Ovary (tissue), 9 donors: Measurements from ENCODE around the gene TDRD9. TPM values are rescaled to one million over a fixed set of nuclear protein-coding genes. Genes with fewer than 3 reads are reported as not detected.

Experiments
- DNase-seq, 5 donors: peaks; one replicate each; pipeline ENCODE4 v3.0.0-alpha.2; 2019 to 2020
- H3K27ac ChIP-seq, 2 donors: fragments of 200-600 bp; one replicate each; pipeline versions ENCODE4 v1.5.1 to v1.8.0; 2019 to 2022
- H3K27me3 ChIP-seq: fragments of 200-600 bp; one replicate; pipeline ENCODE4 v1.8.0; 2022
- H3K36me3 ChIP-seq: fragments of 200-600 bp; sonication (generic); one replicate; pipeline ENCODE4 v1.5.1; 2019
- H3K4me1 ChIP-seq: one replicate; pipeline ENCODE4 v1.8.1; 2013; ENCODE audit warnings: mild to moderate bottlenecking, moderate library complexity; ENCODE audit not compliant: insufficient read depth
- H3K4me3 ChIP-seq: fragments of 200-600 bp; sonication (generic); one replicate; pipeline ENCODE4 v1.5.1; 2017
- H3K9me3 ChIP-seq, 2 donors: fragments of 200-600 bp in 1 of 2; sonication (generic) in 1 of 2; one replicate each; pipeline versions ENCODE4 v1.5.1 to v1.8.1; 2013 to 2019; ENCODE audit warnings: mild to moderate bottlenecking in 1 of 2, moderate library complexity in 1 of 2
- EP300 ChIP-seq: sonication (generic); formaldehyde crosslinking; IDR thresholded peaks from one replicate; pipeline ENCODE4 v1.6.1; 2017; ENCODE audit warnings: antibody characterized with exemption
- POLR2A ChIP-seq: fragments of 450-650 bp; IDR thresholded peaks from one replicate; pipeline ENCODE4 v1.6.1; 2017; ENCODE audit warnings: antibody characterized with exemption, mild to moderate bottlenecking, moderate library complexity
- WGBS, 3 donors: extraction: QIAGEN DNeasy Blood & Tissue Kit in 1 of 3; methylation state at CpG; one replicate each; pipeline versions ENCODE4 v1.1.5 to v1.1.7; 2013 to 2017; 5-methylcytosine and 5-hydroxymethylcytosine counted together
- intact Hi-C, 4 donors: fragments of 100-400 bp; cut with DNase I; formaldehyde crosslinking; loops; one replicate each; pipeline versions ENCODE4 v1.11.0 to v1.15.1; 2022 to 2023
- polyA plus RNA-seq, 2 donors: library from polyadenylated mRNA; stranded (reverse); fragments of 200-250 nt in 1 of 2; fragments of 350-450 nt in 1 of 2; fragmentation: Illumina TruSeq in 1 of 2; extraction: RNeasy Lipid Tissue Mini Kit (QIAGEN cat#74804) in 1 of 2; gene quantifications; one replicate each; pipeline ENCODE4 v1.2.3, GENCODE V29; 2013 to 2014
- total RNA-seq, 7 donors: library from RNA; depleted of rRNA in 2 of 7; stranded (reverse); fragments of >200 nt in 2 of 7; fragmentation: NEBNext Ultra II Directional in 3 of 7; extraction: Animal tissue kit (Norgen Biotek cat#: 25700) in 3 of 7; gene quantifications; one replicate each; pipeline versions ENCODE4 v1.1.0 to v1.2.4, GENCODE V29; 2016 to 2023
- TF ChIP-seq, protein P1 (sequence below), 3 donors: fragments of 450-650 bp in 2 of 3; fragments of 200-600 bp in 1 of 3; IDR thresholded peaks; one replicate each; pipeline versions ENCODE4 v1.5.1 to v1.8.0; 2016 to 2022; ENCODE audit warnings: antibody characterized with exemption in 3 of 3, mild to moderate bottlenecking in 1 of 3
- donor health status: DM: no; HTN: no; CAD: no; lungs with moderate emphysema.
- donor health status: DM: no; HTN: no; CAD: no.
- donor health status: Bipolar disorder and iron deficiency.
- donor health status: DM: yes; HTN: yes; CAD: no.
- donor health status: DM: no; HTN: no; CAD: no.
- donor health status: DM: yes; HTN: yes; CAD: no.

TDRD9 gene
- total and polyA plus RNA-seq, 9 donors: 0.23 to 5.1 (median 0.83) TPM

DNA sequence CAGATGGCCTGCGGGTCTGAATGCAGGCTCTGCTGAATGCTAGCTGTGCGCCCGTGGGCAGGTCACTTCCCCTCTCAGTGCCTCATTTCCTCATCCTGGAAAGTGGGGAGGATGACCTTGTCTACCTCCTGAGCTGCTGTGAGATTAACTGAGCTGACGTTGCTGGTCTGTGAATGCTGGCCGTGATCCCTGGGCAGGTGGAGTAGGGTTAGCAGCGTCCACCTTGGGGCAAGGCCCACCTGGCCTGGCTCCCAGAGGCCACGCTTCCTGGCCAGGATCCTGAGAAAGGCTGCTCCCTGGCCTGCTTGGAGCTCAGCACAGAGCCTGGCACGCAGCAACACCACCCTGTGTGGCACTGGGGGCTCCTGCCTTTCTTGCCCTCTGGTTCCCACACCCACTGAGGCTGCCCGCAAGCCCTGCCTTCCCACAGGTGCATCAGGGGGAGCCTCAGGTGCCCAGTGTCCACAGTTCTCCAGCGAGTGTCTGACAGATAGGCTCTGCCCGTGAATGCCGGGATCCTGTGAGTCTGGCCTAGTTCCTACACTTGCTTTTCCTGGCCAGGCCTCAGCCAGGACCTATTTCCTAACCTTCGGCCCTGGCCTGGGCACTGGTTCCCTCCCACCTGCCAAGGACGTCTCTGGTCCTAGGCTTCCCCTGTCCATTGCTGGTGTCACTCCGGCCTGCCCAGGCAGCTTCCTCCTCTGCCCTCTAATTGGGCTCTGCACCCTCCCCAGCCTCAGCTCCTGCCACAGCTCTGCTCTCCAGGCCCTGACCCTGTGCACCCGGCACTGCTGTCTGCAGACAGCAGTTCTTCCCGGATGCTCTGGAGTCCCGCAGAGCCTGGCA, 37.2 kb upstream of the TDRD9 start:
- no peak for DNase-seq
- Histone ChIP-seq H3K9me3 (no peaks in the 10 kb centered on the region), H3K27me3 (no peaks in the 10 kb centered on the region), H3K4me3 (no peak overlapping the region), H3K27ac (no peak overlapping the region), H3K4me1 (peaks cover 11% of the 10 kb centered on the region), H3K36me3 (no peaks in the 10 kb centered on the region)
- WGBS, 3 donors: 78 to 82% (median 78%) methylated on average over 18 of the region's 18 CpGs
- intact Hi-C loops: loop anchor here in 2 of 4 donors (10.0 kb wide), 1 partner anchor 86 kb away; no protein-coding TSS in a partner anchor
- TF ChIP-seq EP300 (no peak), POLR2A (no peak)
- TF ChIP-seq, protein P1, sequence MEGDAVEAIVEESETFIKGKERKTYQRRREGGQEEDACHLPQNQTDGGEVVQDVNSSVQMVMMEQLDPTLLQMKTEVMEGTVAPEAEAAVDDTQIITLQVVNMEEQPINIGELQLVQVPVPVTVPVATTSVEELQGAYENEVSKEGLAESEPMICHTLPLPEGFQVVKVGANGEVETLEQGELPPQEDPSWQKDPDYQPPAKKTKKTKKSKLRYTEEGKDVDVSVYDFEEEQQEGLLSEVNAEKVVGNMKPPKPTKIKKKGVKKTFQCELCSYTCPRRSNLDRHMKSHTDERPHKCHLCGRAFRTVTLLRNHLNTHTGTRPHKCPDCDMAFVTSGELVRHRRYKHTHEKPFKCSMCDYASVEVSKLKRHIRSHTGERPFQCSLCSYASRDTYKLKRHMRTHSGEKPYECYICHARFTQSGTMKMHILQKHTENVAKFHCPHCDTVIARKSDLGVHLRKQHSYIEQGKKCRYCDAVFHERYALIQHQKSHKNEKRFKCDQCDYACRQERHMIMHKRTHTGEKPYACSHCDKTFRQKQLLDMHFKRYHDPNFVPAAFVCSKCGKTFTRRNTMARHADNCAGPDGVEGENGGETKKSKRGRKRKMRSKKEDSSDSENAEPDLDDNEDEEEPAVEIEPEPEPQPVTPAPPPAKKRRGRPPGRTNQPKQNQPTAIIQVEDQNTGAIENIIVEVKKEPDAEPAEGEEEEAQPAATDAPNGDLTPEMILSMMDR (IDR thresholded peaks at IDR 0.05): no peak

DNA sequence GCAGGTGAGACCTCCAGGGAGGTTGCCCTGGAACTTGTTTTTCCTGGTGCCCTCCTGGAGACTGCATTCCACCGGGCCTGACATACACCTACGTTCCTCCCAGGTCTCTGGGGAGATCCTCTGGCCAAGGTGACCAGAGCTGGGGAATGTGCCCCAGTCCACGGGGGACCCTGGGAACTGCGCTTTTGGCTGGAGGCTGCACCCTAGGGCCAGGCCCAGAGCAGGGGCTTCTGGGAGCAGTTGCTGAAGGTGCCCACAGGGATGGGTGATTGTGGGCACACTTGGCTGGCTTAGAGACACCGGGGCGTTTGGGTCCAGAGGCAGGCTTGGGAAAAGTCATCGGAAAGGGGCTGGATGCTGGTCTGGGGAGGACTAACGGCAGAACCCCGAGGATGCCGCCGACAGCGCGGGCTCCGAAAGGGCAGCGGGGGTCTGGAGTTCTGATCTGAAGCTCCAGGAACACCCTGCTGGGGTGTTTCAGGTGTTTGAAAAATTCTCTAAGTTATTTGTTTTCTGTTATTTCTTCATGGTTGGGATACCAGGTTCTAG, 36.5 kb upstream of the TDRD9 start:
- DNase-seq: no peak
- TF ChIP-seq EP300: no peak
- no peak for TF ChIP-seq POLR2A
- TF ChIP-seq, protein P1 (IDR thresholded peaks at IDR 0.05): no peak
- 86 to 91% (median 90%) methylated on average over 15 of the region's 15 CpGs for WGBS, 3 donors
- intact Hi-C loops: loop anchor here in 2 of 4 donors (10.0 kb wide), 1 partner anchor 87 kb away; no protein-coding TSS in a partner anchor
- no peaks in the 10 kb centered on the region for H3K27me3 ChIP-seq
- H3K9me3 ChIP-seq: no peaks in the 10 kb centered on the region
- no peak overlapping the region for H3K4me3 ChIP-seq
- peaks cover 7% of the 10 kb centered on the region for H3K4me1 ChIP-seq
- no peaks in the 10 kb centered on the region for H3K36me3 ChIP-seq
- H3K27ac ChIP-seq: no peak overlapping the region

DNA sequence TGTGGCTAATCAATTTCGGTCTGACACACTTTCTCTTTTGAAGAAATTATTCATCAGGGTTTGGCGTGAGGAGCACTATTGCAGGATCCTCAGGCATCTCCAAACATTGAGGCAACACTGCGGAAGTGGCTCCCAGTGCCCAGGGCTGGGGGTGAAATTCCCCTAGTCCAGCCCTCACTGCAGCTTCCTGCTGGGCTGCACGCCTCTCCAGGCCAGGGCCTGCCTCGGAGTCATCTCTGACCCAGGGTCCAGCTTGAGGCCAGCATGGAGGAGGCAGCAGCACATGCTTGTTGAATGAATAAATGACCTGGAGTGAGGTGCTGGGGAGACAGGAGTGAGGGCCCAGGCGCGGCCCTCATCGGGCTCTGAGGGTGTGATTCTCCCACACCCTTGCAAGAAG, 36.0 kb upstream of the TDRD9 start:
- TF ChIP-seq, protein P1 (IDR thresholded peaks at IDR 0.05): no peak
- TF ChIP-seq POLR2A (no peak), EP300 (no peak)
- Histone ChIP-seq H3K9me3 (no peaks in the 10 kb centered on the region), H3K4me3 (no peak overlapping the region), H3K27me3 (no peaks in the 10 kb centered on the region), H3K36me3 (no peaks in the 10 kb centered on the region), H3K4me1 (peaks cover 7% of the 10 kb centered on the region), H3K27ac (no peak overlapping the region)
- no peak for DNase-seq
- 90 to 96% (median 93%) methylated on average over 8 of the region's 8 CpGs for WGBS, 3 donors
- intact Hi-C loops: loop anchor here in 2 of 4 donors (10.0 kb wide), 1 partner anchor 87 kb away; no protein-coding TSS in a partner anchor

DNA sequence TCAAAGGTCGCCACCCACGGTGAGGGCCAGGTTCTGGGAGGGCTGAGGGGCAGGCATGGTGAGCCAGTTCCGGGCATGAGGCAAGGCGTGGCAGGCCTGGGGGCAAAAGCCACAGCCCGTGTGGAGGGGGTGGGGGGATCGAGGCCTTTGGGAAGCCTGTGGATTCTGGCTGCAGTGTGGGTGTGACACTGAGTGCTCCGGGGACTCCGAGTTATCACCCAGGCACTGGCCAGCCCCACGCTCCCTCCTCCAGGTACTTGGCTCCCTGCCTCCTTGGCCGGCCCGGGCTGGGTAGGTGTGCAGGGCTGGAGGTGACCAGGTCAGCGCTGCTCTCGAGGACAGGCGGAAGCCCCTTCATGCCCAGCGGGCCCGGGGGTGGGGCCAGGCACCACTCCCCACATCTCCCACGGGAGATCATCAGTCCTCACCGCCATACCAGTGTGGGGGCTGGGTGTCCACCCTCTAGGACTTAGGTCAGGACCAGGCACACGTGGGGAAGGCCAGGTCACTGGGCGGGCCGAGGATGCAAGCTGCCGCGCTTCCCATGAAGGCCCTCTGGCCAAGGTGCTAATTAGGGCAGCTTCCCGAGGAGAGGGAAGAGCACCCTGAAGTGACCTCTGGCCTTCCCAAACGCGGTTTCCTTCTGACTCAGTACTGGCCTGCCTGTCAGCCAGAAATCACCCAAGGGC, 34.1 kb upstream of the TDRD9 start:
- TF ChIP-seq, protein P1 (IDR thresholded peaks at IDR 0.05): no peak
- no peak for TF ChIP-seq EP300
- TF ChIP-seq POLR2A: no peak
- no peak overlapping the region for H3K4me3 ChIP-seq
- H3K9me3 ChIP-seq: no peaks in the 10 kb centered on the region
- no peaks in the 10 kb centered on the region for H3K36me3 ChIP-seq
- WGBS, 3 donors: 67 to 74% (median 68%) methylated on average over 26 of the region's 26 CpGs
- DNase-seq: no peak
- H3K27me3 ChIP-seq: no peaks in the 10 kb centered on the region
- H3K27ac ChIP-seq: no peak overlapping the region
- peaks cover 7% of the 10 kb centered on the region for H3K4me1 ChIP-seq
- intact Hi-C loops: loop anchor here in 2 of 4 donors (10.0 kb wide), 1 partner anchor 89 kb away; no protein-coding TSS in a partner anchor
